ENCODE results near the gene CNGA4. TPM values are rescaled to one million over a fixed set of nuclear protein-coding genes. Genes with fewer than 3 reads are reported as not detected.
A peak's percentile ranks its signal among the peaks of the same experiment; 100 is the strongest.

The CNGA4 gene, protein sequence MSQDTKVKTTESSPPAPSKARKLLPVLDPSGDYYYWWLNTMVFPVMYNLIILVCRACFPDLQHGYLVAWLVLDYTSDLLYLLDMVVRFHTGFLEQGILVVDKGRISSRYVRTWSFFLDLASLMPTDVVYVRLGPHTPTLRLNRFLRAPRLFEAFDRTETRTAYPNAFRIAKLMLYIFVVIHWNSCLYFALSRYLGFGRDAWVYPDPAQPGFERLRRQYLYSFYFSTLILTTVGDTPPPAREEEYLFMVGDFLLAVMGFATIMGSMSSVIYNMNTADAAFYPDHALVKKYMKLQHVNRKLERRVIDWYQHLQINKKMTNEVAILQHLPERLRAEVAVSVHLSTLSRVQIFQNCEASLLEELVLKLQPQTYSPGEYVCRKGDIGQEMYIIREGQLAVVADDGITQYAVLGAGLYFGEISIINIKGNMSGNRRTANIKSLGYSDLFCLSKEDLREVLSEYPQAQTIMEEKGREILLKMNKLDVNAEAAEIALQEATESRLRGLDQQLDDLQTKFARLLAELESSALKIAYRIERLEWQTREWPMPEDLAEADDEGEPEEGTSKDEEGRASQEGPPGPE
- total RNA-seq (not detected), polyA plus RNA-seq (under 1 TPM; 0.06 to 0.11 TPM)
- long read RNA-seq, donor 1: 0 reads
- long read RNA-seq, donor 2: 0 reads
- long read RNA-seq, donor 3: 0 reads

DNA sequence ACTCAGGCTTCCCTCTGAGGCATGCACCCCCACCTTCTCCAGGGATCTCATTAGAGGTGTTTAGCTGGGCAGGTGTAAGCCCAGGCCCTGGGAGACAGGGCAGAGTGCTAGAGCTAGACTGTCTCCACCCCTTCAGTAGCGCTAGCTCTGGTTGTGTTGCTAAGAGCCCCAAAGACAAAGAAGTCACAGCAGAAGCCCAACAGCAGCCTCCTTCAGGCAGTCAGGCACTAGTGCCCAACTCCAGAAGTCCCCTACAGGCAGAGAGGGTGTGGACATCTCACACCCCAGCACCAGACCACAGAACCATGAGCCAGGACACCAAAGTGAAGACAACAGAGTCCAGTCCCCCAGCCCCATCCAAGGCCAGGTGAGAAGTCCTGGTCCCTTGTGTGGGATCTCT, at the start of gene CNGA4:
Gene CNGA4, plus strand, starts transcription at position 188 of the 400 bp plus-strand sequence. Its CDS starts 118 bp downstream, at position 306.
- no peak for ATAC-seq
- H3K27me3 ChIP-seq: no peaks in the 10 kb centered on the region
- no peaks in the 10 kb centered on the region for H3K36me3 ChIP-seq
- intact Hi-C loops (cut with DNase I): loop anchor here in 3 of 10 donors (2.0 to 10.0 kb wide), 3 partner anchors 64 to 236 kb away; partner anchors contain the start of gene TRIM3 (in 1 of the 3)
- peaks cover 0 to 16% (median 4%) of the 10 kb centered on the region in 12 donors for H3K4me1 ChIP-seq
- H3K27ac ChIP-seq: no peak within 1 kb of the TSS
- H3K4me3 ChIP-seq: no peak within 1 kb of the TSS
- TF ChIP-seq, protein P1, sequence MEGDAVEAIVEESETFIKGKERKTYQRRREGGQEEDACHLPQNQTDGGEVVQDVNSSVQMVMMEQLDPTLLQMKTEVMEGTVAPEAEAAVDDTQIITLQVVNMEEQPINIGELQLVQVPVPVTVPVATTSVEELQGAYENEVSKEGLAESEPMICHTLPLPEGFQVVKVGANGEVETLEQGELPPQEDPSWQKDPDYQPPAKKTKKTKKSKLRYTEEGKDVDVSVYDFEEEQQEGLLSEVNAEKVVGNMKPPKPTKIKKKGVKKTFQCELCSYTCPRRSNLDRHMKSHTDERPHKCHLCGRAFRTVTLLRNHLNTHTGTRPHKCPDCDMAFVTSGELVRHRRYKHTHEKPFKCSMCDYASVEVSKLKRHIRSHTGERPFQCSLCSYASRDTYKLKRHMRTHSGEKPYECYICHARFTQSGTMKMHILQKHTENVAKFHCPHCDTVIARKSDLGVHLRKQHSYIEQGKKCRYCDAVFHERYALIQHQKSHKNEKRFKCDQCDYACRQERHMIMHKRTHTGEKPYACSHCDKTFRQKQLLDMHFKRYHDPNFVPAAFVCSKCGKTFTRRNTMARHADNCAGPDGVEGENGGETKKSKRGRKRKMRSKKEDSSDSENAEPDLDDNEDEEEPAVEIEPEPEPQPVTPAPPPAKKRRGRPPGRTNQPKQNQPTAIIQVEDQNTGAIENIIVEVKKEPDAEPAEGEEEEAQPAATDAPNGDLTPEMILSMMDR (IDR thresholded peaks at IDR 0.05): no peak
- H3K9me3 ChIP-seq: no peaks in the 10 kb centered on the region
- 75 to 90% (median 88%) methylated on average over 1 of the region's 1 CpG for WGBS, 4 donors
- DNase-seq: no peak

DNA sequence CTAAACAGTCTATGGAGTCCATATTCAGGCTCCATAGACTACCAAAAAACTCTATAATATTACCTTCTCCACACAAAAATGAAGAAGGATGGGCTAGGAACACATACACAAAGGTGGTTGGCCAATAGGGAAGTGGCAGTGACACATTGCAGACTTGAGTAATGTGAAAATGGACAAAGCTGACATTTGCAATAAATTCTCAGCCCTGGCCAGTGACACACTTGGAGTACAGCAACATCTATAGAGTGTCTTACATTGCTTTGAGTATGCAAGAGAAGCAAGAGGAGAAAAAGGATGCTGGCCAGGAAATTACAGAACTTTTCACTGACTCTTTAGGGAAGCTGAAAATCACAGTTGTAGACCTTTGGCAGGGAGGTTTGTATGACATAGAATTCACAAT, 47.1 kb upstream of the CNGA4 start:
- H3K36me3 ChIP-seq: no peaks in the 10 kb centered on the region
- H3K9me3 ChIP-seq: no peaks in the 10 kb centered on the region
- H3K4me1 ChIP-seq: no peaks in the 10 kb centered on the region
- H3K27me3 ChIP-seq: no peaks in the 10 kb centered on the region
- H3K27ac ChIP-seq: no peak overlapping the region
- H3K4me3 ChIP-seq: no peak overlapping the region
- TF ChIP-seq, protein P1 (IDR thresholded peaks at IDR 0.05): no peak
- no peak for TF ChIP-seq POLR2A (IDR thresholded peaks at IDR 0.05)
- ATAC-seq (peak in 1 of 4 donors; percentile 51), DNase-seq (no peak)
- intact Hi-C loops (cut with DNase I): no loop called here

DNA sequence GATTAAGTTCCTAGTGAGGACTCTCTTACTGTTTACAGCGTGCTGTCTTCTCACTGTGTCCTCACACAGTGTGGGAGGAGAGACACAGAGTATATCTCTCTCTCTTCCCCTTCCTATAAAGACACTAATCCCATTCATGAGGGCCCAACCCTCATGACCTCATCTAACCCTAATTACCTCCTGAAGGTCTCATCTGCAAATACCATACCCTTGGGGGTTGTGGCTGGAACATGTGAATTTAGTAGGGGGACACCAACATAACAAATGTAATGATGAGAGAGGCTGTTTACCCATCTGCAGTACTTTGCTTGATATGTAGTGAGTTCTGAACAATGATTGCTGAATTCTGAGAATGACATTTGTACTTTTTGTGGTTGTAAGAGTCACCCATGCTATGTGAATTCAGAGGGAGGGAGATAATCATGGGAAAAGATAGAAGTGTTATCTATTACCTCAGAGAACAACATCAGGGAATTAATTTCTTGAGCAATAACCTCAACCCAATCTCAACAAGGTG, 44.8 kb upstream of the CNGA4 start:
- intact Hi-C loops (cut with DNase I): no loop called here
- Histone ChIP-seq H3K36me3 (no peaks in the 10 kb centered on the region), H3K27me3 (no peaks in the 10 kb centered on the region), H3K4me1 (no peaks in the 10 kb centered on the region), H3K4me3 (no peak overlapping the region), H3K9me3 (no peaks in the 10 kb centered on the region), H3K27ac (no peak overlapping the region)
- WGBS, 4 donors: 53 to 79% (median 69%) methylated on average over 1 of the region's 1 CpG
- DNase-seq: no peak
- peak in 1 of 4 donors; percentile 29 for ATAC-seq
- no peak for TF ChIP-seq POLR2A (IDR thresholded peaks at IDR 0.05)
- TF ChIP-seq, protein P1 (IDR thresholded peaks at IDR 0.05): no peak

DNA sequence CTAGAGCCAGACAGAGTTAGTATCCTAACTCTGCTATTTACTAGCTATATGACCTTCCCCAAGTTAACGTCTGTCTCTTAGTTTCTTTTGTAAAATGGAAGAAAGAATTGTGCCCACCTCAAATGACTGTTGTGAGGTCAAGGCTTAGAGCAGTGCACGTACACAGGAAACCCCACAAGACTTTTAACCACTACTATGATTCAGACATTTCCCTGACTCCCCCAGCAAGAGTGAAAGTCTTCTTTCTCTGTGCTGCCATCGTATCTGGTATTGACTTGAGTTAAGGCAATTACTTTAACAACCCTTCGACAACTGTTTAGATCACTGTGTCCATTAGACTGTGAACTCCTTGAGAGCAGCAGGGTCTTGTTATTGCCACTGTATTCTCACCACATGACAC, 42.5 kb upstream of the CNGA4 start:
- Histone ChIP-seq H3K4me3 (no peak overlapping the region), H3K4me1 (peaks cover 0 to 8% (median 0%) of the 10 kb centered on the region in 12 donors), H3K36me3 (no peaks in the 10 kb centered on the region), H3K27ac (no peak overlapping the region), H3K27me3 (no peaks in the 10 kb centered on the region), H3K9me3 (no peaks in the 10 kb centered on the region)
- no peak for ATAC-seq
- TF ChIP-seq POLR2A (IDR thresholded peaks at IDR 0.05): no peak
- TF ChIP-seq, protein P1 (IDR thresholded peaks at IDR 0.05): no peak
- DNase-seq: no peak
- 55 to 66% (median 62%) methylated on average over 4 of the region's 4 CpGs for WGBS, 4 donors
- intact Hi-C loops (cut with DNase I): no loop called here
